Stimulated activated CD8-positive, alpha-beta memory T cell treated with anti-CD3 and anti-CD28 coated beads, Interleukin-15, amount 100 ng/mL, for 4 hours (primary cell): ENCODE results near the gene TRPV5.

Experiments used
- DNase-seq, 2 donors: peaks; one replicate each; pipeline ENCODE4 v3.0.0-alpha.2; 2020; ENCODE audit warnings: low read depth in 2 of 2

The TRPV5 gene

GRCh38 chr7:142940966-142941535 is 7.5 kb upstream of the TRPV5 start:
- DNase-seq, result no peak

GRCh38 chr7:142939226-142939910 is 5.8 kb upstream of the TRPV5 start, which contains the start of gene LLCFC1:
Gene LLCFC1 (plus strand): TSS chr7:142939484. CDS start chr7:142939622, 138 bp downstream.
- no peak for DNase-seq

GRCh38 chr7:142938611-142939010 is 5.1 kb upstream of the TRPV5 start:
- DNase-seq, result no peak

- DNase-seq, result no peak
Observed at GRCh38 chr7:142935941-142936565, 2.5 kb upstream of the TRPV5 start.

GRCh38 chr7:142934056-142934455 is 510 bp upstream of the TRPV5 start:
- DNase-seq, result no peak

- no peak for DNase-seq
Observed at GRCh38 chr7:142933092-142933475, 462 bp downstream of the TRPV5 start.

- DNase-seq, result no peak
Observed at GRCh38 chr7:142932386-142933091, 1.0 kb downstream of the TRPV5 start.

GRCh38 chr7:142930126-142930730 is 3.3 kb downstream of the TRPV5 start:
- DNase-seq, result no peak

GRCh38 chr7:142927949-142928348 is 5.6 kb downstream of the TRPV5 start:
- DNase-seq, result no peak

GRCh38 chr7:142927085-142927745 is 6.3 kb downstream of the TRPV5 start:
- no peak for DNase-seq

GRCh38 chr7:142925413-142925812 is 8.1 kb downstream of the TRPV5 start:
- DNase-seq, result no peak

GRCh38 chr7:142923391-142923790 is 10.2 kb downstream of the TRPV5 start:
- DNase-seq, result no peak

GRCh38 chr7:142919656-142920055 is 13.9 kb downstream of the TRPV5 start:
- no peak for DNase-seq

GRCh38 chr7:142918901-142919300 is 14.6 kb downstream of the TRPV5 start:
- DNase-seq, result no peak

- no peak for DNase-seq
Observed at GRCh38 chr7:142917447-142917846, 16.1 kb downstream of the TRPV5 start.

GRCh38 chr7:142916508-142916907 is 17.0 kb downstream of the TRPV5 start:
- DNase-seq, result no peak

- no peak for DNase-seq
Observed at GRCh38 chr7:142915315-142915714, 18.2 kb downstream of the TRPV5 start.

- no peak for DNase-seq
Observed at GRCh38 chr7:142914121-142914520, 19.4 kb downstream of the TRPV5 start.

GRCh38 chr7:142913566-142913965 is 20.0 kb downstream of the TRPV5 start:
- DNase-seq, result no peak

- no peak for DNase-seq
Observed at GRCh38 chr7:142913051-142913450, 20.5 kb downstream of the TRPV5 start.

GRCh38 chr7:142910481-142910880 is 23.1 kb downstream of the TRPV5 start:
- DNase-seq, result no peak

GRCh38 chr7:142910031-142910433 is 23.5 kb downstream of the TRPV5 start:
- no peak for DNase-seq
